Mammary epithelial cell (primary cell): ENCODE results near the gene ROR1.

Experiments used
- CTCF ChIP-seq, 2 donors: IDR thresholded peaks in 1 of 2; conservative IDR thresholded peaks in 1 of 2; 2 replicates each; pipeline ENCODE4 v1.5.1; 2011 to 2012; ENCODE audit warnings: inconsistent platforms in 2 of 2, low read length in 2 of 2, mild to moderate bottlenecking in 2 of 2, control low read depth in 1 of 2, low read depth in 1 of 2; ENCODE audit not compliant: insufficient read depth in 1 of 2; ENCODE audit errors: extremely low read depth in 1 of 2
- EZH2 ChIP-seq: IDR thresholded peaks from 2 replicates; pipeline ENCODE4 v1.6.1; 2012; ENCODE audit warnings: low read length, inconsistent platforms, borderline replicate concordance

GRCh38 chr1:64090436-64090835 is 316.6 kb downstream of the ROR1 start:
- no peak for TF ChIP-seq CTCF (conservative IDR thresholded peaks at IDR 0.05 in 1 of 2, IDR thresholded peaks at IDR 0.05 in 1 of 2; ENCODE audit: extremely low read depth in 1 of 2, insufficient read depth in 1 of 2, low read depth in 1 of 2, low read length in 2 of 2)
- TF ChIP-seq EZH2 = no peak
